NK-92 treated with Interleukin-12 subunit alpha and Interleukin-12 subunit beta, amount 100 ng/mL, for 24 hours (cell line): ENCODE results near the gene PRND.
"Not testable (repeated sequence)": the region's sequence is repeated elsewhere in the genome, so short reads cannot be mapped to it uniquely, and the experiment has no call there.

Experiments
- DNase-seq: peaks from one replicate; lab custom pipeline; 2025; lab: John Stamatoyannopoulos, UW

The PRND gene, protein sequence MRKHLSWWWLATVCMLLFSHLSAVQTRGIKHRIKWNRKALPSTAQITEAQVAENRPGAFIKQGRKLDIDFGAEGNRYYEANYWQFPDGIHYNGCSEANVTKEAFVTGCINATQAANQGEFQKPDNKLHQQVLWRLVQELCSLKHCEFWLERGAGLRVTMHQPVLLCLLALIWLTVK

GRCh38 chr20:4721719-4722118 lies at the start of gene PRND:
Gene PRND, plus strand, starts transcription at chr20:4721909. Its CDS starts 2,643 bp downstream, at chr20:4724552.
- DNase-seq = no peak

DNA sequence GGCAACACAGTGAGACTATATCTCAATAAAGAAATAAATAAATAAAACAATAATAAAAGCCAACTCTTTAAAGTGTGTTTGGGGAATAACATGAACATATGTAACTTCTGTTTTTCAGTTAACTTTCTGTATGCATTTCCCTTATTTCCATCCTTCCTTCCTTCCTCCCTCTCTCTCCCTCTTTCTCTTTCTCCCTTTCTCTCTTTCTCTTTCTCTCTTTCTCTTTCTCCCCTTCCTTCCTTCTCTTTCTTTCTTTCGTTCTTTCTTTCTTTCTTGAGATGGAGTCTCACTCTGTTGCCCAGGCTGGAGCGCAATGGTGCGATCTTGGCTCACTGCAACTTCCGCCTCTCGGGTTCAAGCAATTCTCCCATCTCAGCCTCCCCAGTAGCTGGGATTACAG lies 48.8 kb upstream of the PRND start:
- DNase-seq = no peak

- DNase-seq = no peak
Observed at GRCh38 chr20:4673371-4674001, 48.2 kb upstream of the PRND start.

DNA sequence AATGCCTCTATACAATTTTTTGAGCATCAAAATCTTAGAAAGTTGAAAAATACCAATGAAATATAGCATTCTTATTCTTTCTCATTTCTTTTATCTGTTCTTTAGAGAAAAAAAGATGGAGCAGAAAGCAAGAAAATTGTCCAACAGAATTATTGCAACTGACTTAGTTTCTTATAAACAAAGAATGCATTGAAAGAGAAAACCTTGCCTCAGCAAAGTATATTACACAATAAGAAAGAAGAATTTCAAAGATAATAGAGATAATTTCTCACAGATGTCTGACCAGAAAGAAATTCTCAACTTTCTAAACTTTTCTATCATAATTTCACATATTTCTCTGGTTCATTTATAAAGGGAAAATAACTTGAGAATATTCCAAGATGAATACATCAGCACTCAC lies 47.0 kb upstream of the PRND start:
- no peak for DNase-seq

- no peak for DNase-seq
Observed at GRCh38 chr20:4677846-4678245, 43.9 kb upstream of the PRND start.

DNA sequence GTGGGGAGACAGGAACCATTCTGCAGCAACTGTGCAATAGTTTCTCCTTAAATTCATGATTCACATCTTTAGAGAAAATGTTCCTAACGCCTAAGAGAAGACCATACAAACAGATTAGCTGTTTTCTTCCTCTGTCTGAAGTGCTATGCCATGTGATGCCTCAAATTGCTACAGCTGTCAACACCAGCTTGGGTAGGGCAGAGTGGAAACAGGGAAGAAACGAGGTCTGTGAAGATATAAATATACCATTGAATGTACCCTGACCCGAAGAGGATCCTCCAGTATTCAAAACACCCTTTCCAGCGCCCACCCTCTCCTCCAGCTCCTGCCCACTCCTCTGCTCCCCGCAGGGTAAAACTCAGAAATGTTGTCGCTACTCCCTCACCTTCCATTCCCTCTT lies 40.3 kb upstream of the PRND start:
- no peak for DNase-seq

GRCh38 chr20:4681991-4682401 lies 39.7 kb upstream of the PRND start:
- no peak for DNase-seq

GRCh38 chr20:4682682-4683081 lies 39.0 kb upstream of the PRND start:
- DNase-seq = no peak

DNA sequence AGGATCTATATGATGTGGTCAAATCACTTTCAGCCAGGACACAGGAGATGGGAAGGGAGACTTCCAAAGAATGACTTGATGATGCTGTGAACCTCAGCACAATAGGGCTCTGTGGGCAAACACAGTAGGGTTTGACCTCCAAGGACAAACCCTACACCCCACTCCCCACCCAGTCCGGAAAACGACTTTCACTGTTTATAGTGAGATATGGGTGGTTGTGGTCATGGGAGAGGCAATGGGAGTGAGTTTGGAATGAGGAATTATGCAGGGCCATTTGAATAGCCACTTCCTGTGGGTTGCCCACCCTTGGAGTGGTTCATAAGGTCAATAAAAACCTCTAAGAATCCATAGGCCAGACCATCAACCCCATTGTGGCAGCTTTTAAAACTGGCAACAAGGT lies 38.4 kb upstream of the PRND start:
- DNase-seq = no peak

- no peak for DNase-seq
Observed at GRCh38 chr20:4684837-4685413, 36.8 kb upstream of the PRND start.

DNA sequence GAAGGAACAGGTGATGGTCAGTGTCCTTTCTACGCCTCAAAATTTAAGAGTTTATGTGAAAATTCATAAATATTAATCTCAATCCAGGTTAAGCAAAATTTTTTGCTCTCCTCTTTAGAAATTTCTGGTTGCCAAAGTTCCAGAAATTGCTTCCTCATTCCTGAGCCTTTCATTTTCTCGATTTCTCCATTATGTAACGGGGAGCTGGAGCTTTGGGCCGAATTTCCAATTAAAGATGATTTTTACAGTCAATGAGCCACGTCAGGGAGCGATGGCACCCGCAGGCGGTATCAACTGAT lies 35.8 kb upstream of the PRND start:
- DNase-seq = no peak

DNA sequence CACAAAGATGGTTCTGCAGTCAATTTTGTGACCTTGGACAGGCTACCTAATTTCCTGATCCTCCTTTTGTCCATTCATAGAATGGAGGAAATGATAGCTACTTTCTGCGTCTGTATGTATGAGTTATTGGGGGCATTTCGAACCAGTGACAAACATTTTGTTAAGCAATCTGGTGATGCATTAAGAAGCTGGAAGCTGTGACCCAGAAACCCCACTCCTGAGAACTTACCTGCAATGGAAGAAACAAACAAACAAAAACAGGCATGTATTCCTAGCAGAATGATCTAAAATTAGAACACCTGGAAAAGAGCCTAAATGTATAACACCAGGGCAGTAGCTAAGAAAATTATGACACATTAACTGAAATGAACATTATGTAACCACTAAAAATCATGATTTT lies 33.4 kb upstream of the PRND start:
- no peak for DNase-seq

- no peak for DNase-seq
Observed at GRCh38 chr20:4689220-4689619, 32.5 kb upstream of the PRND start.

DNA sequence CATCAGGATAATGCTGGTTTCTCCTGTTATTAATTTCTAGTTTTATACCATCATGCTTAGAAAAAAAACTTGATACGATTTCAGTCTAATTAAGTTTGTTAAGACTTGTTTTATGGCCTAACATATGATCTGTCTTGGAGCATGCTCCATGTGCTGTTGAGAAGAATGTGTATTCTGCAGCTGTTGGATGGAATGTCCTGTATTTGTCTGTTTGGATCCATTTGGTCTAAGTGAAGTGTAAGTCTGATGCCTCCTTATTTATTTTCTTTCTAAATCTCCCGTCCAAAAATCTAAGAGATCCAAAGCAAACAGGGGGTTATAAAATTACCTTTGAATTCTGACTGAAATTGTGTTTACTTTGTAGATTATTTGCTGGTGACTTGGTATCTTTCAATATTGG lies 30.0 kb upstream of the PRND start:
- DNase-seq = no peak

GRCh38 chr20:4694076-4694475 lies 27.6 kb upstream of the PRND start:
- no peak for DNase-seq

DNA sequence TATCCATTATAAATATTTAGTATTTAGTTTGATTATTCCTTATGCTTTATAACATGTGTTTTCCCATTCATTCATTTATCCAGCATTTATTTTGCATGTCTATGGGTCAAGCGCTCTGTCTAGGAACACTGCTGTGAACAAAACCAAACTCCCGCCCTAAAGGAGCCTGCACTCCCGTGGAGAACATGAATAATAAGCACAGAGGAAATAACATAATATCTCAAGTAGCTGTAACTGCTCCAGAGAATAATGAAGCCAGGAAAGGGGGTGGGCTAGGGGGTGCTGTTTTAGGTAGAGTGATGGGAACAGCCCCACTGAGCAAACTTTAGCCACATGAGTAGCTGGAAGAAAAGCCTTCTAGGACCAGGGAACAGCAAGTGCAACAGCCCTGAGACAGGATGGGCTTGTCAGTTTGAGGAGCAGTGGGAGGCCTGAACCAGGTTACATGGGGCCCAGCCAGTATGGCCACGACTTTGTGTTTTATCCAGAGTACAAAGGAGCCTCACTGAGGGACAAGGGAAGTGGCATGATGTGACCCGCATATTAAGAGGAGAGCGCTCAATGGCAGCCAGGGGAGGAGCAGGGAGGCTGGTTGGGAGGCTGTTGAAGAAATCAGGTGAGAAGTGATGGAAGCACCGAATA lies 24.4 kb upstream of the PRND start:
- no peak for DNase-seq

- DNase-seq = no peak
Observed at GRCh38 chr20:4697831-4698221, 23.9 kb upstream of the PRND start.

- DNase-seq = no peak
Observed at GRCh38 chr20:4699216-4699615, 22.5 kb upstream of the PRND start.

- DNase-seq = no peak
Observed at GRCh38 chr20:4699957-4700356, 21.8 kb upstream of the PRND start.

GRCh38 chr20:4702562-4703280 lies 19.0 kb upstream of the PRND start:
- no peak for DNase-seq

- DNase-seq = no peak
Observed at GRCh38 chr20:4703281-4703676, 18.4 kb upstream of the PRND start.

DNA sequence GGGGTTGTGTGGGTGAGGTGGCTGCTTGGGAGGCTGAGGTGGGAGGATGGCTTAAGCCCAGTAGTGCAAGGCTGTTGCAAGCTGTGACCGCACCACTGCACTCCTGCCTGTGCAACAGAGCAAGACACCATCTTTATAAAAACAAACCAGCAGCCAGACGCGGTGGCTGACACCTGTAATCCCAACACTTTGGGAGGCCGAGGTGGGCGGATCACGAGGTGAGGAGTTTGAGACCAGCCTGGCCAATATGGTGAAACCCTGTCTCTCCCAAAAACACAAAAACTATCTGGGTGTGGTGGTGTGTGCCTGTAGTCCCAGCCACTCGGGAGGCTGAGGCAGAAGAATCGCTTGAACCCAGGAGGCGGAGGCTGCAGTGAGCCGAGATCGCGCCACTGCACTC lies 14.8 kb upstream of the PRND start:
- not testable (repeated sequence) for DNase-seq

DNA sequence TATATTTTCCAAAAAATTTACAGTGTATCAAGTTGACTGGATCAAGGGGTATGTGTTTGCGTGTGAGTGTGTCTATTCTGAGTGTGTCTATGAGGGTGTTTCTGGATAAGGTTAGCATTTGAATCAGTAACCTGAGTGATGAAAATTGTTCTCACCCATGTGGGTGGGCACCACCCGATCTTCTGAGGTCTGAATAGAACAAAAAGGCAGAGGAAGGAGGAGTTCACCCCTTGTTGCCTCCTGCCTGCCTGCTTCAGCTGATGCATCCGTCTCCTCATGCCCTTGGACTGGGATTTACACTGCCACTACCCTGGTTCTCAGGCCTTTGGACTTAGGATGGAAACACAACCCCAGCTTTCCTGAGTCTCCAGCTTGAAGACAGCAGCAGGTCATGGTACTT lies 13.7 kb upstream of the PRND start:
- DNase-seq = no peak
